ENCODE measurements around the gene RXFP4. TPM values are rescaled to one million over a fixed set of nuclear protein-coding genes. Genes with fewer than 3 reads are reported as not detected.
A peak's percentile ranks its signal among the peaks of the same experiment; 100 is the strongest.

The RXFP4 gene
- total and polyA plus RNA-seq, 2 of the 13 experiments (the other 11 are each of a cell fraction or from before 2014, with no cell fraction given), result 0.38 to 1.4 TPM

GRCh38 chr1:155934097-155934935 is 7.1 kb upstream of the RXFP4 start, which contains the start of gene KHDC4 (continued):
- TF ChIP-seq, protein P1, sequence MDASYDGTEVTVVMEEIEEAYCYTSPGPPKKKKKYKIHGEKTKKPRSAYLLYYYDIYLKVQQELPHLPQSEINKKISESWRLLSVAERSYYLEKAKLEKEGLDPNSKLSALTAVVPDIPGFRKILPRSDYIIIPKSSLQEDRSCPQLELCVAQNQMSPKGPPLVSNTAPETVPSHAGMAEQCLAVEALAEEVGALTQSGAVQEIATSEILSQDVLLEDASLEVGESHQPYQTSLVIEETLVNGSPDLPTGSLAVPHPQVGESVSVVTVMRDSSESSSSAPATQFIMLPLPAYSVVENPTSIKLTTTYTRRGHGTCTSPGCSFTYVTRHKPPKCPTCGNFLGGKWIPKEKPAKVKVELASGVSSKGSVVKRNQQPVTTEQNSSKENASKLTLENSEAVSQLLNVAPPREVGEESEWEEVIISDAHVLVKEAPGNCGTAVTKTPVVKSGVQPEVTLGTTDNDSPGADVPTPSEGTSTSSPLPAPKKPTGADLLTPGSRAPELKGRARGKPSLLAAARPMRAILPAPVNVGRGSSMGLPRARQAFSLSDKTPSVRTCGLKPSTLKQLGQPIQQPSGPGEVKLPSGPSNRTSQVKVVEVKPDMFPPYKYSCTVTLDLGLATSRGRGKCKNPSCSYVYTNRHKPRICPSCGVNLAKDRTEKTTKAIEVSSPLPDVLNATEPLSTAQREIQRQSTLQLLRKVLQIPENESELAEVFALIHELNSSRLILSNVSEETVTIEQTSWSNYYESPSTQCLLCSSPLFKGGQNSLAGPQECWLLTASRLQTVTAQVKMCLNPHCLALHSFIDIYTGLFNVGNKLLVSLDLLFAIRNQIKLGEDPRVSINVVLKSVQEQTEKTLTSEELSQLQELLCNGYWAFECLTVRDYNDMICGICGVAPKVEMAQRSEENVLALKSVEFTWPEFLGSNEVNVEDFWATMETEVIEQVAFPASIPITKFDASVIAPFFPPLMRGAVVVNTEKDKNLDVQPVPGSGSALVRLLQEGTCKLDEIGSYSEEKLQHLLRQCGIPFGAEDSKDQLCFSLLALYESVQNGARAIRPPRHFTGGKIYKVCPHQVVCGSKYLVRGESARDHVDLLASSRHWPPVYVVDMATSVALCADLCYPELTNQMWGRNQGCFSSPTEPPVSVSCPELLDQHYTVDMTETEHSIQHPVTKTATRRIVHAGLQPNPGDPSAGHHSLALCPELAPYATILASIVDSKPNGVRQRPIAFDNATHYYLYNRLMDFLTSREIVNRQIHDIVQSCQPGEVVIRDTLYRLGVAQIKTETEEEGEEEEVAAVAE (CRISPR knock-in tag; IDR thresholded peaks at IDR 0.05; ENCODE audit: borderline replicate concordance), result peak; percentile 82
- no peak for TF ChIP-seq SKIL (CRISPR knock-in tag; IDR thresholded peaks at IDR 0.05; ENCODE audit: borderline replicate concordance)
- TF ChIP-seq RNF219 (CRISPR knock-in tag; IDR thresholded peaks at IDR 0.05), result no peak
- no peak for TF ChIP-seq PBX3 (CRISPR knock-in tag; IDR thresholded peaks at IDR 0.05; ENCODE audit: borderline replicate concordance)
- TF ChIP-seq SMAD3 (CRISPR knock-in tag; IDR thresholded peaks at IDR 0.05), result no peak; the same call in 1 of the 2 replicates
- 0 out of 2 replicates have a peak, but pooled peaks have one; percentile 68 for TF ChIP-seq THAP7 (CRISPR knock-in tag; IDR thresholded peaks at IDR 0.05)
- TF ChIP-seq TBL1XR1 (IDR thresholded peaks at IDR 0.05; ENCODE audit: borderline replicate concordance, low read length, partially characterized antibody), result peak; percentile 11
- TF ChIP-seq, protein P2, sequence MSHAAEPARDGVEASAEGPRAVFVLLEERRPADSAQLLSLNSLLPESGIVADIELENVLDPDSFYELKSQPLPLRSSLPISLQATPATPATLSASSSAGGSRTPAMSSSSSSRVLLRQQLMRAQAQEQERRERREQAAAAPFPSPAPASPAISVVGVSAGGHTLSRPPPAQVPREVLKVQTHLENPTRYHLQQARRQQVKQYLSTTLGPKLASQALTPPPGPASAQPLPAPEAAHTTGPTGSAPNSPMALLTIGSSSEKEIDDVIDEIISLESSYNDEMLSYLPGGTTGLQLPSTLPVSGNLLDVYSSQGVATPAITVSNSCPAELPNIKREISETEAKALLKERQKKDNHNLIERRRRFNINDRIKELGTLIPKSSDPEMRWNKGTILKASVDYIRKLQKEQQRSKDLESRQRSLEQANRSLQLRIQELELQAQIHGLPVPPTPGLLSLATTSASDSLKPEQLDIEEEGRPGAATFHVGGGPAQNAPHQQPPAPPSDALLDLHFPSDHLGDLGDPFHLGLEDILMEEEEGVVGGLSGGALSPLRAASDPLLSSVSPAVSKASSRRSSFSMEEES (CRISPR knock-in tag; IDR thresholded peaks at IDR 0.05), result no peak
- no peak for TF ChIP-seq ZSCAN30 (CRISPR knock-in tag; IDR thresholded peaks at IDR 0.05)
- TF ChIP-seq RXRB (CRISPR knock-in tag; IDR thresholded peaks at IDR 0.05; ENCODE audit: borderline replicate concordance), result peak; percentile 56
- TF ChIP-seq TSC22D2 (CRISPR knock-in tag; IDR thresholded peaks at IDR 0.05; ENCODE audit: borderline replicate concordance), result no peak
- TF ChIP-seq SIX1 (CRISPR knock-in tag; IDR thresholded peaks at IDR 0.05; ENCODE audit: borderline replicate concordance), result no peak
- TF ChIP-seq MIXL1 (CRISPR knock-in tag; IDR thresholded peaks at IDR 0.05), result no peak; the same call in none of the 2 replicates
- TF ChIP-seq ZNF652 (CRISPR knock-in tag; IDR thresholded peaks at IDR 0.05; ENCODE audit: borderline replicate concordance, low read depth), result no peak
- no peak for TF ChIP-seq HNRNPUL1 (IDR thresholded peaks at IDR 0.05; ENCODE audit: low read depth, low read length)

Data from HepG2 (cell line).